ENCODE measurements around the gene MTFMT. TPM values are rescaled to one million over a fixed set of nuclear protein-coding genes. Genes with fewer than 3 reads are reported as not detected.

The MTFMT gene
- total RNA-seq, 4 donors from 2014 or later, result 9.8 to 40.5 (median 31.0) TPM

DNA sequence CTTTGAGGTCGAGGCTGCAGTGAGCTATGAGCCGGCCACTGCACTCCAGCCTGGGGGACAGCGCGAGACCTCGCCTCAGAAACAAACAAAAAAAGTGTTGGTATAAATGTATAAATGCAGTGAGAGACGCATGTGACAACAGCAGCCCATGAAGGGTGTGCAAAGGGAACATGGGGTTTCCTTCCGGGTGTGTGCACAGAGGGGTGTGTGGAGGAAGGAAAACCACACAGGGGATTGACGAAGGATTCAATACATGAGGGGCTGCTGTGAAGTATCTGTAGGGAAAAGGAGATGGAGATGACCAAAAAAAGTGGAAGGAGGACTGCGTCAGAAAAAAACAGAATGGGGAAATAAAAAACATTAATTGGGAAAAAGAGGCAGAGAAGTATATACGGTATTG is 1.1 kb downstream of the MTFMT start:
- no peak for TF ChIP-seq POLR2A (IDR thresholded peaks at IDR 0.05)
- TF ChIP-seq CTCF (IDR thresholded peaks at IDR 0.05), result no peak
- TF ChIP-seq EP300 (IDR thresholded peaks at IDR 0.05; ENCODE audit: low read depth), result no peak
- 14 to 20% methylated on average over 5 to 10 of the region's 10 CpGs for WGBS, 2 donors (ENCODE audit: low coverage in 1 of 2)
- Histone ChIP-seq H3K4me1 (peaks cover 11 to 18% (median 12%) of the 10 kb centered on the region in 4 donors), H3K36me3 (peaks cover 0 to 20% (median 7%) of the 10 kb centered on the region in 4 donors), H3K4me3 (peak overlapping the region; percentile 62 to 98 (median 91)), H3K27ac (peak overlapping the region; percentile 85 to 91 (median 89)), H3K27me3 (no peaks in the 10 kb centered on the region), H3K9me3 (no peaks in the 10 kb centered on the region)
- in situ Hi-C loops (cut with MboI; ENCODE audit: low pct_ligation_motif_present in 1 of 4, low pct_unique_long_range_greater_than_20kb in 1 of 4, low sequenced_read_pairs in 3 of 4) (loop anchor here in 3 of 4 donors (25.0 kb wide), 1 partner anchor 259 kb away; the partner anchor contains the start of genes PARP16 (in 3 of the 3) and RNU5A-1 (in 3 of the 3)), intact Hi-C loops (cut with DNase I; ENCODE audit: low total_unique reads) (no loop called here)
- DNase-seq, result no peak

DNA sequence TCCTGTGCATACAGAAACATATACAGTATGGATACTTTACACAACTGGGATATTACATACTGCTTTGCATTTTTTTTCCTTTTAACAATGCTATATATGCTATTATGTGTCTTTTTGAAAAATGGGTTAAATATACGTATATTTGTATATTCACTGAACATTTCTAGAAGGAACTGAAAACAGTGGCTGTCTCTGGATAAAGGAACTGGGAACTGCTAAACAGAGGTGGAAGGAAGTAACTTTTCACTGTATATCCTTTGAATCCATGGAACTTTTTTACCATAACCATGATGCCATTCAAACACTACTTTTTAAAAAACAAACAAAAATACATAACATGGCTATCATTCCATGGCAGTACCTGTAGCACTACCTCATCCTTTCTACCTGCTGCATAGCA is 1.8 kb downstream of the MTFMT start:
- H3K4me1 ChIP-seq, result peaks cover 9 to 13% (median 11%) of the 10 kb centered on the region in 4 donors
- 70 to 71% methylated on average over 1 of the region's 1 CpG for WGBS, 2 donors (ENCODE audit: low coverage in 1 of 2)
- DNase-seq, result no peak
- no peaks in the 10 kb centered on the region for H3K9me3 ChIP-seq
- H3K36me3 ChIP-seq, result peaks cover 0 to 25% (median 9%) of the 10 kb centered on the region in 4 donors
- no peaks in the 10 kb centered on the region for H3K27me3 ChIP-seq
- peak overlapping the region in 1 of 4 donors; percentile 91 for H3K27ac ChIP-seq
- in situ Hi-C loops (cut with MboI; ENCODE audit: low pct_ligation_motif_present in 1 of 4, low pct_unique_long_range_greater_than_20kb in 1 of 4, low sequenced_read_pairs in 3 of 4), result loop anchor here in 3 of 4 donors (25.0 kb wide), 1 partner anchor 260 kb away; the partner anchor contains the start of genes PARP16 (in 3 of the 3) and RNU5A-1 (in 3 of the 3)
- no peak for TF ChIP-seq CTCF (IDR thresholded peaks at IDR 0.05)
- TF ChIP-seq POLR2AphosphoS5 (IDR thresholded peaks at IDR 0.05), result no peak
- no peak for TF ChIP-seq POLR2A (IDR thresholded peaks at IDR 0.05)
- no peak for TF ChIP-seq EP300 (IDR thresholded peaks at IDR 0.05; ENCODE audit: low read depth)
- intact Hi-C loops (cut with DNase I; ENCODE audit: low total_unique reads), result no loop called here
- peak overlapping the region in 1 of 4 donors; percentile 88 for H3K4me3 ChIP-seq

DNA sequence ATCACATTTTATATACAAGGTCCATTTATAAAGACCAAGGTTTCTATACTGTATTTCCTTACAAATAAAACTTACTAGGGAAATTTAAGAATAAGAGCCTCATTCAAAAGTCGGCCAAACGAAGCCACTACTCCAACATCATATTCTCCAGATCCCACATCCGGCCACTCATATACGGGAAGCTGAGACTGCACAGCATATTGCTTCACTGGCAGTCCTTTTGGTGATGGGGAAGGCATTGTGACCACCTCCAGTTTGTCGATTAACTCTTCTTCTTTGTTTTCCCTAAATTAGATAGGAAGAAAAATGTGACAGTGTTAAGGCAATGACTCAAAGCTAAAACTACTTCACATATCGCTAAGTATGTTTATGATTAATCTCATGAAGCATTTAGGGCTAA is 2.7 kb downstream of the MTFMT start:
- no peak for DNase-seq
- peaks cover 0 to 31% (median 13%) of the 10 kb centered on the region in 4 donors for H3K36me3 ChIP-seq
- H3K27me3 ChIP-seq, result no peaks in the 10 kb centered on the region
- in situ Hi-C loops (cut with MboI; ENCODE audit: low pct_ligation_motif_present in 1 of 4, low pct_unique_long_range_greater_than_20kb in 1 of 4, low sequenced_read_pairs in 3 of 4) (loop anchor here in 3 of 4 donors (25.0 kb wide), 1 partner anchor 261 kb away; the partner anchor contains the start of genes PARP16 (in 3 of the 3) and RNU5A-1 (in 3 of the 3)), intact Hi-C loops (cut with DNase I; ENCODE audit: low total_unique reads) (no loop called here)
- no peaks in the 10 kb centered on the region for H3K9me3 ChIP-seq
- peaks cover 9 to 11% (median 11%) of the 10 kb centered on the region in 4 donors for H3K4me1 ChIP-seq
- TF ChIP-seq CTCF (IDR thresholded peaks at IDR 0.05), result no peak
- TF ChIP-seq POLR2AphosphoS5 (IDR thresholded peaks at IDR 0.05), result no peak
- TF ChIP-seq POLR2A (IDR thresholded peaks at IDR 0.05), result no peak
- TF ChIP-seq EP300 (IDR thresholded peaks at IDR 0.05; ENCODE audit: low read depth), result no peak
- 88 to 91% methylated on average over 6 of the region's 6 CpGs for WGBS, 2 donors (ENCODE audit: low coverage in 1 of 2)
- H3K4me3 ChIP-seq, result no peak overlapping the region
- H3K27ac ChIP-seq, result no peak overlapping the region

GRCh38 chr15:65021488-65021887 is 8.0 kb downstream of the MTFMT start:
- H3K36me3 ChIP-seq, result peaks cover 0 to 72% (median 31%) of the 10 kb centered on the region in 4 donors
- no peak for DNase-seq
- TF ChIP-seq POLR2AphosphoS5 (IDR thresholded peaks at IDR 0.05) (no peak), EP300 (IDR thresholded peaks at IDR 0.05; ENCODE audit: low read depth) (no peak), POLR2A (IDR thresholded peaks at IDR 0.05) (no peak), CTCF (IDR thresholded peaks at IDR 0.05) (no peak)
- H3K4me3 ChIP-seq, result no peak overlapping the region
- in situ Hi-C loops (cut with MboI; ENCODE audit: low pct_ligation_motif_present in 1 of 4, low pct_unique_long_range_greater_than_20kb in 1 of 4, low sequenced_read_pairs in 3 of 4) (loop anchor here in 1 of 4 donors (25.0 kb wide), 1 partner anchor 609 kb away; no protein-coding TSS in a partner anchor), intact Hi-C loops (cut with DNase I; ENCODE audit: low total_unique reads) (no loop called here)
- H3K27ac ChIP-seq, result no peak overlapping the region
- H3K4me1 ChIP-seq, result no peaks in the 10 kb centered on the region
- no peaks in the 10 kb centered on the region for H3K27me3 ChIP-seq
- no peaks in the 10 kb centered on the region for H3K9me3 ChIP-seq
